ENCODE data around the gene IFIT5. TPM values are rescaled to one million over a fixed set of nuclear protein-coding genes. Genes with fewer than 3 reads are reported as not detected.

Gene IFIT5, protein sequence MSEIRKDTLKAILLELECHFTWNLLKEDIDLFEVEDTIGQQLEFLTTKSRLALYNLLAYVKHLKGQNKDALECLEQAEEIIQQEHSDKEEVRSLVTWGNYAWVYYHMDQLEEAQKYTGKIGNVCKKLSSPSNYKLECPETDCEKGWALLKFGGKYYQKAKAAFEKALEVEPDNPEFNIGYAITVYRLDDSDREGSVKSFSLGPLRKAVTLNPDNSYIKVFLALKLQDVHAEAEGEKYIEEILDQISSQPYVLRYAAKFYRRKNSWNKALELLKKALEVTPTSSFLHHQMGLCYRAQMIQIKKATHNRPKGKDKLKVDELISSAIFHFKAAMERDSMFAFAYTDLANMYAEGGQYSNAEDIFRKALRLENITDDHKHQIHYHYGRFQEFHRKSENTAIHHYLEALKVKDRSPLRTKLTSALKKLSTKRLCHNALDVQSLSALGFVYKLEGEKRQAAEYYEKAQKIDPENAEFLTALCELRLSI
- total RNA-seq, result 10 to 100 TPM; 10.1 to 14.5 TPM
- long read RNA-seq, full-length matches to known transcripts, result 31 of 32 reads
- long read RNA-seq, partial matches to known transcripts, result 0 of 32 reads
- long read RNA-seq, other reads (novel, unspliced or antisense), result 1 of 32 reads

DNA sequence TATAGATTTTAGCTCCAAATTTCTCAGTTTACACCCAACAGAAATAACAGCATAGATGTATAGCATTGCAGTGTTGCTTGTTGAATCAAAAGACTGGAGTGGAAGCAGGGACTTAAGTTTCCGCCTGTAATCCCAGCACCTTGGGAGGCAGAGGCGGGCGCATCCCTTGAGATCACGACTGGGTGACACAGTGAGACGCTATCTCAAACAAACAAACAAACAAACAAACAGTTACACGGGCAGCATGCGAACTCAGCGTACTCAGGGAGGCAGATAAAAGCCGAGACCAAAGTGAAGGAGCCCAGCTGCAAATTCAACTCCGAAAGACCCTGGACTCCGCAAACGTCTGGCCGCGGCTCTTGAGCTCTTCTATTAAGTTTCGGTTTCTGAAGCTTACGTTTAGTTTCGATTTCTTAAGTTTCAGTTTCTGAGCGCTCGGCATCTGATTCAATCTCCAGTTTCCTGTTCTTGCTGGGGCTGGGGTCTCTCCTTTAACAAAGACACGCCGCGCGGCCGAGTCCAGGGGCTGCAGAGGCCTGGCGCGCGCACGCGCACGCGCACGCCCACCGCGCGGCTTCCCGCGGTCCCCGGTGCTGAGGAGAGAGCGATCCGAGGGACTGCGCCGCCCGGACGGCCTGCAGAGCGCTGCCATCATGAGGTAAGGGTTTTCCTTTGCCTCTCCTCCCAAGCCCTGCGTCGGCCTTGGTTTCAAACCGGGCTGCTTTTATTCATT, at the start of gene IFIT5:
IFIT5 (plus strand) TSS at position 423 of the 733 bp plus-strand sequence; CDS start at position 654, 231 bp downstream.
- peak; percentile 95 to 96 for ATAC-seq
- intact Hi-C loops (cut with DNase I), result no loop called here
- DNase-seq, result peak; percentile 79

- ATAC-seq, result peak in 1 of 2 donors; percentile 51
- no peak for DNase-seq
- intact Hi-C loops (cut with DNase I), result no loop called here
Observed at GRCh38 chr10:89367529-89367928, 46.8 kb upstream of the IFIT5 start.

- no peak for ATAC-seq
- DNase-seq, result no peak
- intact Hi-C loops (cut with DNase I), result no loop called here
Observed at GRCh38 chr10:89368129-89368528, 46.2 kb upstream of the IFIT5 start.

DNA sequence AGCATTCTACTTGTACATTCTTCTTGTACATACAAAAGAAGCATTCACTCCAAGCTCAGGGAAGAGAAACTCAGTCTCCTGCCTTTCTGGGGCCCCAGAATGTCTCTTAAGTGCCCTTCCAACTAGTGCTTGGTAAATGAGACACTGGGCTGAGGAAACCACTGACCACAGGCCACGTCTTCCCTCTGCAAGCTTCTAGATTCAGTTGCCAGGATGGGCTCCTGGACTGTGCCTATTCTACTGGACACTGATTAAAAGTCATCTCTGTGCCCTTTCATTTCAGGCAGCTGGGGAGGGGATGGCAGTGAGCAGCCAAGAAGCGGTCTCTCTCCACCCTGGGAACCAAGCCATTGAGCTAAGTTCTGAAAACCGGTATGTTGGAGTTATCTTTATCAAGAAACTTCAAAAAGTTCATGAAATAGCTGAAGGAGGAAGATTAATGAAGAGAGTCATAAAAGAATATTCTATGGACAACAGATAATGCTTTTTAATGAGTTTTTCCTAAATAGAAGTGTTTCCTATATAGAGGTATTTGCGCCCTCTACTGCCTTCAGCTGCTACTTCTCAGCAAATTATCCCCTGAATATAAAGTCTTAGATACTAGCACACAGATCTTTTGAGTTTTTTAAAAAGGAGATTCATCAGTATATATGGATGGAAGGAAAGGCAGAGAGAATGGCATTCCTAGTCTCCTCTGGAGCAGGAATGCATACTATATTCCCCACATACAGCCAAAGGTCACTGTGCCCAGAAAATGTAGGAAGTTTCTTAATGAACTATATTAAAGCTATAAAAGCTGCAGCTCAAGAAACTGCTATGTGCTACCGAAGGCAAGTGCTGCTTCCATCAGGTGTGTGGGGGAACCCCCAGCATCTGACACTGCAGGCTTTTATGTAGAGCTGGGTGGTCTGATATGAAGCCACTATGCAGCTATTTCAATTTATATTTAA, 44.9 kb upstream of the IFIT5 start:
- intact Hi-C loops (cut with DNase I), result no loop called here
- DNase-seq, result no peak
- ATAC-seq, result peak; percentile 36 to 56

GRCh38 chr10:89371079-89371478, 43.3 kb upstream of the IFIT5 start:
- intact Hi-C loops (cut with DNase I), result no loop called here
- ATAC-seq, result no peak

GRCh38 chr10:89371987-89372386, 42.4 kb upstream of the IFIT5 start:
- no peak for DNase-seq
- intact Hi-C loops (cut with DNase I), result no loop called here

More at GRCh38 chr10:89371079-89371478, 43.3 kb upstream of the IFIT5 start:
- no peak for DNase-seq

GRCh38 chr10:89373916-89374711, 40.3 kb upstream of the IFIT5 start:
- ATAC-seq, result peak; percentile 97 to 98
- DNase-seq, result peak; percentile 87
- intact Hi-C loops (cut with DNase I), result no loop called here

More at GRCh38 chr10:89371987-89372386, 42.4 kb upstream of the IFIT5 start:
- no peak for ATAC-seq

DNA sequence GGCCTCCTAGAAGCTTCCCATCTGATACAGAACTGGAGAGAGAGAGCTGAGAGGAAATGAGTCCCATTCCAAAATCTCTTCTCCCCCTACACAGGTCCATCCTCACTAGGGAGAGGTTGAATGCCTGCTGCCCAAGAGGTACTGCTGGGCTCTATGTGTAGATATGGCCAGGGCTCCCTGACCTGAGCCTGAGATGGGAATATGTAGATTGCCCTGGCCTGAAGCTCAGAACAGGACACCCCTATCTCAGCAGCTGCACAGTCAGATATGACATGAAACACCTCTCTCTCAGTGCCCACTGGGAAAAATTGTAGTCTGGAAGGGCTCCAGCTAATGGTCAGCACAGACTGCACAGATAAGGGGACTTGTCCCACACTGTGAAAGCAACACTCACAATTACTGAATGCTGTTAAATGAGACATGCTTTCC, 39.6 kb upstream of the IFIT5 start:
- intact Hi-C loops (cut with DNase I), result no loop called here
- DNase-seq (no peak), ATAC-seq (peak; percentile 61 to 64)

- intact Hi-C loops (cut with DNase I), result no loop called here
- no peak for DNase-seq
- no peak for ATAC-seq
Observed at GRCh38 chr10:89377705-89378637, 36.4 kb upstream of the IFIT5 start, which contains the start of gene IFIT1B. Gene IFIT1B, plus strand, starts transcription at chr10:89378056. Its CDS starts 80 bp downstream, at chr10:89378136.

GRCh38 chr10:89379103-89379502, 35.3 kb upstream of the IFIT5 start:
- intact Hi-C loops (cut with DNase I), result no loop called here
- no peak for ATAC-seq
- no peak for DNase-seq

DNA sequence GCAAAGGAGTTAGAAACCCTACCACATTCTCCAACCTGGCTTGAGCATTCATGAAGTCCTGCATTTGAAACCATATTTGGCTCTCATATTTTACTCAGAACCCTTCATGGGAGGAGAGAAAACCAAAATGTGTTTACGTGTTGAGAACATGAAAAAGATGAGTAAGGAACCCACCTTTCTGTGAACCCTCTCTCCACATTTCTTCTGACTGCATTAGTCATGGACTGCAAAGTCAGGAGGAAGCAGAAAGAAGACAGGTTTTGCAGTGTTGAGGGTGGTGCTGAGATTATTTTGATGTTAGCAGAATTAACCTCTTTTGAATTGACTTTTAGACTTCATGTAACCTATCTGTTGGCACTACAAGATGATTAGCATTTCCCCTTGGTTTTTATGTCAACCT, 31.6 kb upstream of the IFIT5 start:
- no peak for ATAC-seq
- intact Hi-C loops (cut with DNase I), result no loop called here
- DNase-seq, result no peak

- DNase-seq, result no peak
- intact Hi-C loops (cut with DNase I), result no loop called here
- ATAC-seq, result peak; percentile 30 to 66
Observed at GRCh38 chr10:89384474-89385340, 29.7 kb upstream of the IFIT5 start.

DNA sequence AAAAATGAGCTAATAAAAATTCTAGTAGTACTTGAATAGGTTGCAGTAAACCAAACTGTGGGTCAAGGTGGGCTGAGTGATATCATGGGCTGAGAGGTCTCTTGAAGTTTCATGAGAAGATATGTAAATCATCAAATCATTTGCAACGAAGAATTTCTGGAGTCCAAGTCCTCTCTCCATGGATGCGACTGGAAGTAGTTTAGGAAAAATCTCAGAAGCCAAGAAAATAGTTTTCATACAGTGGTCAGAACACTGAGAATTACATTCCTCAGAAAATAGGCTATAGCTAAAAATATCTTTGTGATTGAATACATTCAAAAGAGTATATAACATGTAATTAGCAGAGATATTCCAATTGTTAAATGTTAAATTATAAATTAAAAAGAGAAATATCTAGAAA, 25.6 kb upstream of the IFIT5 start:
- ATAC-seq (no peak), DNase-seq (no peak)
- intact Hi-C loops (cut with DNase I), result no loop called here

DNA sequence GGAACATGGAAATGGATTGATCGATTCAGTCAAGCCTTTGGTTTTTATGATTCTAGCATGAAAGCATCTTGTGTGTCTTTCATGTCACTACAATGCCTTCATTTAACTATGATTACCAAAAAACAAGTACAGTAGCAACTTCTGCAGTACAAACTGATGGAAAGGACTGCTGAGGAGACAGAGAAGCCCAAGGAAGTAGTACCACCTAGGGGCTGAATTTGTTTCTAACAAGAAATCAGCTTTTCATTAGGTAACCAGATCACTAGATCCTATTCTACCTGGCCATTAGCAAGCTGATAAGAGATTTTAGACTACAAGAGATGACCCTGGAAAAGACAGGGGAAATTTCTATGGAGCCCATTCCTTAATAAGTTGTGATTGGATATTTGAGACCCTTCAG, 25.1 kb upstream of the IFIT5 start:
- ATAC-seq (no peak), DNase-seq (no peak)
- intact Hi-C loops (cut with DNase I), result no loop called here

DNA sequence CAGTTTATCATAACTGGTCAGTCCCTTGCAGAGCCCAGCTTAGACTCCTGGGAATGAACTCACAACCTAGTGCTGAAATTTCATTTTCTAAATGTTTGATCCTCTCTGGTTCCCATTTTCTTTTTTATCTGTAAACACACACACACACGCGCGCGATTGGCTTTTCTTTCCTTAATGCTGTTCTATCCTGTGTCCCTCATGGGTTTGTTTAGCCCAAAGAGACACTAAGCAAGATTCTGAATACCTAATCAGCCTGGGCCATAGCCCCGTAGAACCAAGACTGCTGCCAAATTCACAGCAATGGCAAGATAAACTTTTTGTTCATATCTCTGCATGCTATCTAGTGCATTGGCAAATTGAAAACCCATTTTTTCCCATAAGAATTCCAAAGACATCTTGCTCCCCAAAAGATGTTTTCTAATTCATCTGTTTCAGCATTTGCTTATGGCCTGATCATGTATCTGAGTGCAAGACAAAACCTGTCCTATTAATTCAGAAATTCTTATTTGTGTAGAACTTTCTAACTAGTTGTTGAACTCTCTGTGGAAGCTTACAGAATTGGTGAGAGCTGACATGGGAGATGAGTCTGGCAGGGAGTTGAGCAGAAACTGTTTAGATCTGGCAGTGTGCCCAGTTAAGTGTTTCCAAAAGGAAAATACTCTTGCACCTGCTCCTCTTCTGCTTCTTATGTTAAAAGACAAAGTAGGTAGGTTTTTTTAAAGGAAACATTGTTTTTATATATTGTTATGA, 23.7 kb upstream of the IFIT5 start:
- intact Hi-C loops (cut with DNase I), result loop anchor here in 1 of 2 donors (2.0 kb wide), 1 partner anchor 128 kb away; no protein-coding TSS in a partner anchor
- ATAC-seq (no peak), DNase-seq (no peak)
